K562 (cell line): Measurements from ENCODE around the gene MKLN1. TPM values are rescaled to one million over a fixed set of nuclear protein-coding genes. Genes with fewer than 3 reads are reported as not detected.

ENCODE experiments used
- CBFA2T3 ChIP-seq: fragments of 450-650 bp; IDR thresholded peaks from 2 replicates; pipeline ENCODE4 v1.6.1; 2017
- CREM ChIP-seq: IDR thresholded peaks from 2 replicates; pipeline ENCODE4 v1.6.1; 2014; ENCODE audit warnings: antibody characterized with exemption, low read depth
- GATA2 ChIP-seq: sonication (generic); formaldehyde crosslinking; IDR thresholded peaks from 2 replicates; pipeline ENCODE4 v1.4.0; 2020; ENCODE audit warnings: mild to moderate bottlenecking, missing genetic modification reagents
- HCFC1 ChIP-seq: IDR thresholded peaks from 2 replicates; pipeline ENCODE4 v1.6.1; 2012; ENCODE audit warnings: low read depth, low read length, improper control_type of control experiment
- HMG20A ChIP-seq: fragments of 450-650 bp; formaldehyde crosslinking; conservative IDR thresholded peaks from 2 replicates; pipeline ENCODE4 v1.4.0; 2020; ENCODE audit warnings: mild to moderate bottlenecking, mixed read lengths
- JUND ChIP-seq, 2 experiments: IDR thresholded peaks; 2 replicates in 1 of 2; 3 replicates in 1 of 2; pipeline ENCODE4 v1.6.1; 2011; ENCODE audit warnings: borderline replicate concordance in 2 of 2, low read depth in 2 of 2, low read length in 2 of 2, improper control_type of control experiment in 1 of 2, missing biosample characterization in 1 of 2, missing genetic modification characterization in 1 of 2, missing genetic modification reagents in 1 of 2
- NFIC ChIP-seq: fragments of 450-650 bp; IDR thresholded peaks from 2 replicates; pipeline ENCODE4 v1.6.1; 2017; ENCODE audit warnings: mild to moderate bottlenecking, inconsistent platforms
- NFXL1 ChIP-seq: fragments of 450-650 bp; formaldehyde crosslinking; IDR thresholded peaks from 2 replicates; pipeline ENCODE4 v1.4.0; 2021; ENCODE audit warnings: mild to moderate bottlenecking
- RBM34 ChIP-seq: fragments of 200-400 bp; formaldehyde crosslinking; IDR thresholded peaks from 2 replicates; pipeline ENCODE4 v1.6.1; 2018; ENCODE audit warnings: low read length, borderline replicate concordance; ENCODE audit not compliant: insufficient read depth
- TAF15 ChIP-seq: fragments of 200-400 bp; formaldehyde crosslinking; IDR thresholded peaks from 2 replicates; pipeline ENCODE4 v1.6.1; 2017; ENCODE audit warnings: mild to moderate bottlenecking, low read depth, low read length, moderate library complexity
- TEAD1 ChIP-seq, 2 experiments: fragments of 450-650 bp in 1 of 2; sonication (generic) in 1 of 2; formaldehyde crosslinking; IDR thresholded peaks; 2 replicates each; pipeline versions ENCODE4 v1.4.0 to v1.8.0; 2020 to 2022; ENCODE audit warnings: mild to moderate bottlenecking in 2 of 2, missing genetic modification reagents in 1 of 2
- ZNF778 ChIP-seq: fragments of 450-650 bp; formaldehyde crosslinking; IDR thresholded peaks from 2 replicates; pipeline ENCODE4 v1.4.0; 2020; ENCODE audit warnings: mild to moderate bottlenecking, moderate library complexity
- polyA plus RNA-seq, 8 experiments: library from polyadenylated mRNA; depleted of rRNA in 4 of 8; stranded (reverse) in 5 of 8; unstranded in 3 of 8; fragments of >200 nt; fragmentation: Nextera tagmentation in 2 of 8; fragmentation: Illumina TruSeq in 1 of 8; extraction: Ambion mirVana in 2 of 8; extraction: Trizol in 1 of 8; gene quantifications; 2 replicates each; pipeline versions ENCODE4 v1.2.1 to v1.2.3, GENCODE V29; 2011 to 2014; ENCODE audit warnings: inconsistent platforms in 1 of 8, missing spikeins in 1 of 8
- total RNA-seq, 7 experiments: library from RNA; depleted of rRNA in 6 of 7; stranded (reverse); fragments of >200 nt in 6 of 7; fragmentation: Illumina TruSeq in 2 of 7; extraction: Trizol in 2 of 7; gene quantifications; 2 replicates each; pipeline versions ENCODE4 v1.2.1 to v1.2.3, GENCODE V29; 2011 to 2021; ENCODE audit warnings: low replicate concordance in 1 of 7
- TF ChIP-seq, protein P1 (sequence below): sonication (generic); formaldehyde crosslinking; IDR thresholded peaks from 2 replicates; pipeline ENCODE4 v1.8.0; 2022; ENCODE audit warnings: missing genetic modification reagents, mild to moderate bottlenecking, moderate library complexity, borderline replicate concordance
- TF ChIP-seq, protein P2 (sequence below): fragments of 450-650 bp; IDR thresholded peaks from 2 replicates; pipeline ENCODE4 v1.7.1; 2018; ENCODE audit warnings: mild to moderate bottlenecking, low read depth; ENCODE audit not compliant: partially characterized antibody
- TF ChIP-seq, protein P3 (sequence below): fragments of 450-650 bp; IDR thresholded peaks from one replicate; pipeline ENCODE4 v1.6.1; 2018; ENCODE audit warnings: mild to moderate bottlenecking, moderate library complexity; ENCODE audit not compliant: partially characterized antibody
- TF ChIP-seq, protein P4 (sequence below): IDR thresholded peaks from 2 replicates; pipeline ENCODE4 v1.6.1; 2014; ENCODE audit warnings: antibody characterized with exemption
- TF ChIP-seq, protein P5 (sequence below), 2 experiments: fragments of 450-650 bp in 1 of 2; sonication (generic) in 1 of 2; formaldehyde crosslinking; conservative IDR thresholded peaks; 2 replicates each; pipeline versions ENCODE4 v1.4.0 to v1.8.1; 2020 to 2022; ENCODE audit warnings: mild to moderate bottlenecking in 1 of 2, missing genetic modification reagents in 1 of 2

The MKLN1 gene
- total and polyA plus RNA-seq, 9 of the 15 experiments (the other 6 are each of a cell fraction or from before 2014, with no cell fraction given) = 18.6 to 80.4 (median 56.0) TPM

DNA sequence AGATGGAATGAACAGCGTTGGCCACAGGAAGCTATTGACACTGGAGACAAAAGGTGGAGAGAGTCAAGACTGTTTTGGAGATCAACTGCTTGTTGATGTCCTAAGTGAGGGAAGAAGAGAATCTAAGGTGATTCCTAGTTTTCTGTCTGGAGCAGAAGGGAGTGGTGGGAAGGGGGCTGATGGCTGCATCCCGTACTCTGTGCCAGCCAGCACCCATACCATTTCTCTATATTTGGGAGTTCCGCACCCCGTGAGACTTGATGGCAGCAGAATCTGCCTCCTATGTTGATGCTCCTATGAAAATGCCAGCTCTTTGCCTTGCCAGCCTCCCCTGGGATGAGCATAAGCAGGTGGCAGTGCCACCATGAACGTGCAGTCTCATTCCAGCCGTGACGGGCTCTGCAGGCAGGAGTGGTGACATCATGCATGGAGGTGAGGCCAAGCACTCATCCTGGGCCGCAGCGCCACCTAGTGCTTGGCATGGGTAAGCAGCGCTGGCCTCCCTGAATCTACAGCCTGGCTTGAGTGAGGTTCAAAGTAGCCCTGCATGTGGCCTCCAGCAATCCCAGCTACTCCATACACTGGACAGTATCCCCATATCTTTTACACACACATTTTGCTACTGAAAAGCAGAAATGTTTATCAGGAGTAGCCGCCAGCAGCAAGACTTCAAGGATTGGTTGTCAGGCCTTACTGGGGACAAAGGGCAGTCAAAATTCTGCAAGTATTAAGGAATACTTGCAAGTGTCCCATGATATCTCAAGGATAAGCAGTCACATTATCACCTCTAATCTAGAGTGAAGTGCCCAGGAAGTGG, 185.8 kb downstream of the MKLN1 start (continued):
- TF ChIP-seq HCFC1 (0 out of 2 replicates have a peak, but pooled peaks have one; percentile 7), RBM34 (no peak), NFIC (0 out of 2 replicates have a peak, but pooled peaks have one; percentile 12), TAF15 (no peak), TEAD1 (CRISPR knock-in tag; IDR thresholded peaks at IDR 0.05) (peak; percentile 79 to 97; a peak in 3 of 4 replicates), HMG20A (CRISPR knock-in tag) (no peak), CBFA2T3 (peak; percentile 27; the same call in 1 of the 2 replicates), JUND (IDR thresholded peaks at IDR 0.05; ENCODE audit: borderline replicate concordance, low read depth, low read length) (peak; percentile 98), JUND (tag; IDR thresholded peaks at IDR 0.05; ENCODE audit: borderline replicate concordance, low read depth, low read length) (peak; percentile 99), ZNF778 (CRISPR knock-in tag) (no peak), NFXL1 (CRISPR knock-in tag) (no peak), GATA2 (CRISPR knock-in tag) (no peak), CREM (peak; percentile 93)
- TF ChIP-seq, protein P1, sequence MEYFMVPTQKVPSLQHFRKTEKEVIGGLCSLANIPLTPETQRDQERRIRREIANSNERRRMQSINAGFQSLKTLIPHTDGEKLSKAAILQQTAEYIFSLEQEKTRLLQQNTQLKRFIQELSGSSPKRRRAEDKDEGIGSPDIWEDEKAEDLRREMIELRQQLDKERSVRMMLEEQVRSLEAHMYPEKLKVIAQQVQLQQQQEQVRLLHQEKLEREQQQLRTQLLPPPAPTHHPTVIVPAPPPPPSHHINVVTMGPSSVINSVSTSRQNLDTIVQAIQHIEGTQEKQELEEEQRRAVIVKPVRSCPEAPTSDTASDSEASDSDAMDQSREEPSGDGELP (CRISPR knock-in tag) = peak; percentile 67
- TF ChIP-seq, protein P2, sequence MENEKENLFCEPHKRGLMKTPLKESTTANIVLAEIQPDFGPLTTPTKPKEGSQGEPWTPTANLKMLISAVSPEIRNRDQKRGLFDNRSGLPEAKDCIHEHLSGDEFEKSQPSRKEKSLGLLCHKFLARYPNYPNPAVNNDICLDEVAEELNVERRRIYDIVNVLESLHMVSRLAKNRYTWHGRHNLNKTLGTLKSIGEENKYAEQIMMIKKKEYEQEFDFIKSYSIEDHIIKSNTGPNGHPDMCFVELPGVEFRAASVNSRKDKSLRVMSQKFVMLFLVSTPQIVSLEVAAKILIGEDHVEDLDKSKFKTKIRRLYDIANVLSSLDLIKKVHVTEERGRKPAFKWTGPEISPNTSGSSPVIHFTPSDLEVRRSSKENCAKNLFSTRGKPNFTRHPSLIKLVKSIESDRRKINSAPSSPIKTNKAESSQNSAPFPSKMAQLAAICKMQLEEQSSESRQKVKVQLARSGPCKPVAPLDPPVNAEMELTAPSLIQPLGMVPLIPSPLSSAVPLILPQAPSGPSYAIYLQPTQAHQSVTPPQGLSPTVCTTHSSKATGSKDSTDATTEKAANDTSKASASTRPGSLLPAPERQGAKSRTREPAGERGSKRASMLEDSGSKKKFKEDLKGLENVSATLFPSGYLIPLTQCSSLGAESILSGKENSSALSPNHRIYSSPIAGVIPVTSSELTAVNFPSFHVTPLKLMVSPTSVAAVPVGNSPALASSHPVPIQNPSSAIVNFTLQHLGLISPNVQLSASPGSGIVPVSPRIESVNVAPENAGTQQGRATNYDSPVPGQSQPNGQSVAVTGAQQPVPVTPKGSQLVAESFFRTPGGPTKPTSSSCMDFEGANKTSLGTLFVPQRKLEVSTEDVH = no peak
- TF ChIP-seq, protein P3, sequence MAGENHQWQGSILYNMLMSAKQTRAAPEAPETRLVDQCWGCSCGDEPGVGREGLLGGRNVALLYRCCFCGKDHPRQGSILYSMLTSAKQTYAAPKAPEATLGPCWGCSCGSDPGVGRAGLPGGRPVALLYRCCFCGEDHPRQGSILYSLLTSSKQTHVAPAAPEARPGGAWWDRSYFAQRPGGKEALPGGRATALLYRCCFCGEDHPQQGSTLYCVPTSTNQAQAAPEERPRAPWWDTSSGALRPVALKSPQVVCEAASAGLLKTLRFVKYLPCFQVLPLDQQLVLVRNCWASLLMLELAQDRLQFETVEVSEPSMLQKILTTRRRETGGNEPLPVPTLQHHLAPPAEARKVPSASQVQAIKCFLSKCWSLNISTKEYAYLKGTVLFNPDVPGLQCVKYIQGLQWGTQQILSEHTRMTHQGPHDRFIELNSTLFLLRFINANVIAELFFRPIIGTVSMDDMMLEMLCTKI = no peak
- TF ChIP-seq, protein P4, sequence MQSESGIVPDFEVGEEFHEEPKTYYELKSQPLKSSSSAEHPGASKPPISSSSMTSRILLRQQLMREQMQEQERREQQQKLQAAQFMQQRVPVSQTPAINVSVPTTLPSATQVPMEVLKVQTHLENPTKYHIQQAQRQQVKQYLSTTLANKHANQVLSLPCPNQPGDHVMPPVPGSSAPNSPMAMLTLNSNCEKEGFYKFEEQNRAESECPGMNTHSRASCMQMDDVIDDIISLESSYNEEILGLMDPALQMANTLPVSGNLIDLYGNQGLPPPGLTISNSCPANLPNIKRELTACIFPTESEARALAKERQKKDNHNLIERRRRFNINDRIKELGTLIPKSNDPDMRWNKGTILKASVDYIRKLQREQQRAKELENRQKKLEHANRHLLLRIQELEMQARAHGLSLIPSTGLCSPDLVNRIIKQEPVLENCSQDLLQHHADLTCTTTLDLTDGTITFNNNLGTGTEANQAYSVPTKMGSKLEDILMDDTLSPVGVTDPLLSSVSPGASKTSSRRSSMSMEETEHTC = no peak
- TF ChIP-seq, protein P5, sequence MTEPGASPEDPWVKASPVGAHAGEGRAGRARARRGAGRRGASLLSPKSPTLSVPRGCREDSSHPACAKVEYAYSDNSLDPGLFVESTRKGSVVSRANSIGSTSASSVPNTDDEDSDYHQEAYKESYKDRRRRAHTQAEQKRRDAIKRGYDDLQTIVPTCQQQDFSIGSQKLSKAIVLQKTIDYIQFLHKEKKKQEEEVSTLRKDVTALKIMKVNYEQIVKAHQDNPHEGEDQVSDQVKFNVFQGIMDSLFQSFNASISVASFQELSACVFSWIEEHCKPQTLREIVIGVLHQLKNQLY (CRISPR knock-in tag; conservative IDR thresholded peaks at IDR 0.05) = no peak
